ENCODE measurements around the gene DHRS1. TPM values are rescaled to one million over a fixed set of nuclear protein-coding genes. Genes with fewer than 3 reads are reported as not detected.

DHRS1 gene
- total RNA-seq, 2 experiments from 2014 or later = 31.7 to 35.0 TPM

DNA sequence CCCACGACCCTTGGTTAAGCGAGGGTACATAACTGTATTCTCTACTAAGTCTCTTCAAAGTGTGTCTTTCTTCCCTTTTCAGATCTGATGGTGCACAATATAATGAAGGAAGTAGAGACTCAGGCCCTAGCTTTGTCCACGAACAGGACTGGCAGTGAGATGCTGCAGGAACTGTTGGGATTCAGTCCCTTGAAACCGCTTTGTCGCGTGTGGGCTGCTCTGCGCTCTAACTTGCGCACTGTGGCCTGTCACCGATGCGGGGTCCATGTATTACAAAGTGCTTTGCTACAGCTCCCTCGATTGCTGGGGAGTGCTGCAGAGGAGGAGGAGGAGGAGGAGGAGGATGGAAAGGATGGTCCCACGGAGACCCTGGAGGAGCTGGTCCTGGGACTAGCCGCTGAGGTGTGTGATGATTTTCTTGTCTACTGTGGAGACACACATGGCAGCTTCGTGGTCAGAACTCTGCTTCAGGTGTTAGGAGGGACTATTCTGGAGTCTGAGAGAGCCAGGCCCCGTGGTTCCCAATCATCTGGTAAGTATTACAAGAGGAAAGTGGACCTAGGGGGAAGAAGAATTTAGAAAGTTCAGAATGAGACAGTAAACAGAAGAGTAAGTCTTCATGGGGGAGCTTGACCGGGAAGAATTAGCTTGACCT lies 873 bp upstream of the DHRS1 start:
- H3K4me3 Mint-ChIP-seq = peak overlapping the region; percentile 89
- CTCF ChIA-PET = interaction anchor here (0.8 to 8.7 kb wide), 11 partner anchors 10 to 136 kb away, joined by 3 to 111 read pairs (median 4); partner anchors contain the start of genes CIDEB, LTB4R, LTB4R2 and RABGGTA
- POLR2A ChIA-PET = interaction anchor here (1.3 to 1.6 kb wide), 2 partner anchors 10 to 59 kb away, joined by 4 to 5 read pairs; partner anchors contain the start of gene TINF2
- peak overlapping the region; percentile 93 for H3K27ac Mint-ChIP-seq
- H3K36me3 Mint-ChIP-seq (ENCODE audit: low read depth) = peaks cover 54% of the 10 kb centered on the region
- peaks cover 53% of the 10 kb centered on the region for H3K4me1 Mint-ChIP-seq
- no peaks in the 10 kb centered on the region for H3K27me3 Mint-ChIP-seq
- no peaks in the 10 kb centered on the region for H3K9me3 Mint-ChIP-seq
- no peak for DNase-seq

DNA sequence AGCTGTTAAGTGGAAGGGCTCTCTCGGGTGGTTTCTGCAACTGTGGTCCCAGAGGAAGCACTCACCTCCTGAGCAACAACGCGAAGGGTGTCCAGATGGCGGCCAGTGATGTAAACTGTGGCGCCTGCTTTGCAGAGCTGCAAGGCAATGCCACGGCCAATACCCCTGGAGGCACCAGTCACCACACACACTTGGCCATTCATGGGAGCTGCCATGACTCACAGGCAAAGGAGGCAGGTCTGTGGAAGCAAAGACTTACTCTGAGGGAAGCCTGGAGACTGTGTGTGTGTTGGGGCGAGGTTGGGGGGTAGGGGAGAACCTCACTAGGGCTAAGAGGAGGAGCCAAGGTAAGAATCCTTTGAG lies 707 bp downstream of the DHRS1 start:
- CTCF ChIA-PET = interaction anchor here (0.6 to 8.7 kb wide), 13 partner anchors 9 to 137 kb away, joined by 3 to 111 read pairs (median 5); partner anchors contain the start of genes CIDEB, KHNYN, LTB4R and LTB4R2
- POLR2A ChIA-PET = no interaction called here
- peaks cover 42% of the 10 kb centered on the region for H3K36me3 Mint-ChIP-seq (ENCODE audit: low read depth)
- H3K9me3 Mint-ChIP-seq = no peaks in the 10 kb centered on the region
- peak overlapping the region; percentile 93 for H3K27ac Mint-ChIP-seq
- peak overlapping the region; percentile 89 for H3K4me3 Mint-ChIP-seq
- no peak for DNase-seq
- H3K27me3 Mint-ChIP-seq = no peaks in the 10 kb centered on the region
- peaks cover 53% of the 10 kb centered on the region for H3K4me1 Mint-ChIP-seq

DNA sequence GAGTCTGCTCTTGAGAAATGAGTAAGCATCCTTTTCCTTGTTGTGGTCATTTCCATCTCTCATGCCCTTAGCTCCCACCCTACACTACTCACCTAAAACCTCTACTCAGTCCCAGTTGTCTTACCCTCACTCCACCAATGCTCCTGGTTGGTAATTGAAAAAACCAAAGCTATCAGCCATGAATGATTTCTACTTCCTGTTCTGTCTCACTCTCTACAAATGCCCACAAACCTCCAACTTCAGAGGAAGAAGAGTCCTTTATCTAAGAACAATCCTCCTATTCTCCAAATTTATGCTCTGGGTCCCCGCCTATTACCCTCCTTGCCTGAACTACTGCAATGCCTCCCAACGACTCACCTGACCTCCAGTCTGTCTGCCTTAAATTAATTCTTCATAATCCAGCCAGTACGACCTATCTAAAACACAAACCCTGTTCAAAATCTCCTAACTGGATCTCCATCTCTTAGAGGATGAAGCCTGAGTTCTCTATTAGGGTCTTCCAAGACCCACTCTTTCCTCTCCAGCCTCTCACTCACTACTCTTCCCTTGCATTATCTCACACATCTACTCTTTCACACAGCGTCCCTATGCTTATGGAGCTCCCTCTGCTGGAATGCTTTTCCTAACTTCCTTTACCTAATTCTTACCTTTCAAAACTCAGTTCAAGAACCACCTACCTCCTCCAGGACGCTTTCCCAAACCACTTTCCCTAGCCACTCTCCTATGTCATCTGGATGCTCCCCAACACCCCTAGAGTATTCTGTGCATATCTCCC lies 2.2 kb downstream of the DHRS1 start:
- H3K9me3 Mint-ChIP-seq = no peaks in the 10 kb centered on the region
- POLR2A ChIA-PET = interaction anchor here (0.6 to 1.9 kb wide), 2 partner anchors 55 to 88 kb away, joined by 5 to 10 read pairs; partner anchors contain the start of gene TINF2
- peaks cover 28% of the 10 kb centered on the region for H3K36me3 Mint-ChIP-seq (ENCODE audit: low read depth)
- CTCF ChIA-PET = interaction anchor here (0.6 to 8.7 kb wide), 27 partner anchors 7 to 139 kb away, joined by 3 to 111 read pairs (median 5); partner anchors contain the start of genes ADCY4, CIDEB, IPO4 and KHNYN
- DNase-seq = no peak
- H3K4me1 Mint-ChIP-seq = peaks cover 53% of the 10 kb centered on the region
- peak overlapping the region; percentile 24 for H3K4me3 Mint-ChIP-seq
- no peaks in the 10 kb centered on the region for H3K27me3 Mint-ChIP-seq
- H3K27ac Mint-ChIP-seq = peak overlapping the region; percentile 84

DNA sequence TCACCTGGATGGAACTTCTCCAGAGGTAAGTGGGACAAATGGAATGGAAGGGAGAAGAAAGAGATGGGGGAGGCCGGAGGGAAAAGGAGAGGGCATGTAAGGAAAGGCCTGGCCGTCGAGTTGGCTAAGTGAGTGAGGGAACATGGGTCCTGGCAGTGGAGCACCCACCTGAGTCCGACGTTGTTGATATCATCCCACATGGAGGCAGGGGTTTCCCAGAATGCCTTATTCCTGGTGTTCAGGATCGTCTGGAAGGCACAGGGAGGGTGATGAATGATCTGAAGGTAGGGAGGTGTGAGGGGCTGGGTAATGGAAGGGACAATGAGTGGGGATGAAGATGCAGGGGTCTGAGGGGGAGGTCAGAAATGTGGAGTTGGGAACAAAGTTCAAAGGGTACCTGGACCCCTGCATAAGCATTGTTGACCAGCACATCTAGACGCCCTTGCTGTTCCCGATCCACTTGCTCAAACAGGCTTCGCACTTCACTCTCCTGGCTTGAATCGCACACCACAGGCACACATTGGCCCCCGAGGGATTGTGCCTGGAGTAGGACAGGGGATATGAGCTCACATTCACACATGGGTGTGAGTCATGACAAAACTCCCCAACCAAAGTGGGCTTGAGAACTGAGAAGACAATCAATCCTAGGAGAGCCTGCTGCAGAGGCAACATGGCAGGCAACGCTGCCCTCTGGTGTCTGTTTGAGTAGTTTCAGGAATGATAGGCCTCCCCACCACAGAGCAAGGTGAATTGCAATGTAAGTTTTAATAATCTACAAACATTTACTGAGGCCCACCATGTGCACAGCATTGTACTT lies 3.0 kb downstream of the DHRS1 start:
- Mint-ChIP-seq H3K4me3 (no peak overlapping the region), H3K36me3 (ENCODE audit: low read depth) (peaks cover 23% of the 10 kb centered on the region), H3K9me3 (no peaks in the 10 kb centered on the region), H3K4me1 (peaks cover 45% of the 10 kb centered on the region), H3K27me3 (no peaks in the 10 kb centered on the region), H3K27ac (peak overlapping the region; percentile 84)
- ChIA-PET POLR2A (interaction anchor here (1.9 kb wide), 1 partner anchor 54 kb away, joined by 10 read pairs; the partner anchor contains the start of gene TINF2), CTCF (interaction anchor here (0.7 to 8.7 kb wide), 28 partner anchors 10 to 140 kb away, joined by 3 to 111 read pairs (median 6); partner anchors contain the start of genes ADCY4, CIDEB, IPO4 and KHNYN)
- DNase-seq = peak; percentile 80

DNA sequence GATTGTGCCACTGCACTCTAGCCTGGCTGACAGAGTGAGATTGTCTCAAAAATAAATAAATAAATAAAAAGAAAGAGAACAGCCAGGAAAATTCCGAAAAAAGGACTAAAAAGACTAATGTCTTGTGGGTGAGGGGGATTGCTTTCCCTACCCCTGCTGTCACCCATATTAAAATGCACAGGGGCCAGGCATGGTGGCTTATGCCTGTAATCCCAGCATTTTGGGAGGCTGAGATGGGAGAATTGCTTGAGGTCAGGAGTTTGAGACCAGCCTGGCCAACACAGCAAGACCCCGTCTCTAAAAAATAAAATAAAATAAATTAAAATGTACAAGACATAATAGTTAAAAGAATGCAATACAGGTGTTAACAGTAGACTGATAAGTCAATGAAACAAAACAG lies 6.1 kb downstream of the DHRS1 start:
- CTCF ChIA-PET = interaction anchor here (1.2 to 5.2 kb wide), 7 partner anchors 10 to 51 kb away, joined by 4 to 41 read pairs (median 24); partner anchors contain the start of genes CIDEB, LTB4R, LTB4R2 and RABGGTA
- H3K36me3 Mint-ChIP-seq (ENCODE audit: low read depth) = peaks cover 37% of the 10 kb centered on the region
- H3K27me3 Mint-ChIP-seq = no peaks in the 10 kb centered on the region
- no peak overlapping the region for H3K4me3 Mint-ChIP-seq
- H3K4me1 Mint-ChIP-seq = peaks cover 43% of the 10 kb centered on the region
- H3K27ac Mint-ChIP-seq = no peak overlapping the region
- POLR2A ChIA-PET = interaction anchor here (0.6 kb wide), 1 partner anchor 27 kb away, joined by 3 read pairs; no protein-coding TSS in a partner anchor
- DNase-seq = no peak
- no peaks in the 10 kb centered on the region for H3K9me3 Mint-ChIP-seq

DNA sequence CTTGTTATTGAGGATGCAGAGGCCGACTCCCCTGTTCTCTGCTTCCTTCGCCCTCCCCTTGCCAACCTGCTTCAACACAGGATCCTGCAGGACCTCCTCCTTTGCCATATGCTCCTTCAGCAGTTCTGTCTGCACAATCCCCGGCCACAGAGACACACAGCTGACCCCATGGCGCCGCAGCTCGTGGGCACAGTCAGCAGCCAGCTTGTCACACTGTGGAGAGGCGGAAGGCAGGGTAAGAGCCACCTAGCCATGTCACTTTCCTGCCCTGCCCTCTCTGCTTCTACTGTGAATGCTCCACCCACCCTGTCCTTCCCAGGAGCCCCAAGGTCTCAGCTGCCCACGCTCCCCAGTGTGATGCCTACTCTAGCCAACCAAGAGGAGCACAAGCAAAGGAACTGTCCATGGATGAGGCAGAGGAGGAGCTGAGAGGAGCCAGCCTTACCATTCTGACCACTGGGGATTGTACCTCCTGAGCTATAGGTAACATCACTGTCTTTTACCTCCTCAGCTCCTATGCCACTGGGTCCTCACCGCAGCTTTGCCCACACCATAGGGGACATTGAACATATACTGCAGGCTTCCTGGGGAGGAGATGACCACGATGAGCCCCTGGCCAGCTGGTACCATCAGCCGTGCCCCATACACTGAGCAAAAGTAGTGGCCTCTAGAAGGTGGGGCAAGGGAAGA lies 7.3 kb downstream of the DHRS1 start:
- Mint-ChIP-seq H3K9me3 (no peaks in the 10 kb centered on the region), H3K4me3 (no peak overlapping the region), H3K36me3 (ENCODE audit: low read depth) (peaks cover 38% of the 10 kb centered on the region), H3K27me3 (no peaks in the 10 kb centered on the region), H3K27ac (no peak overlapping the region), H3K4me1 (peaks cover 44% of the 10 kb centered on the region)
- no peak for DNase-seq
- POLR2A ChIA-PET = no interaction called here
- CTCF ChIA-PET = interaction anchor here (1.2 to 5.2 kb wide), 10 partner anchors 9 to 50 kb away, joined by 4 to 41 read pairs (median 6); partner anchors contain the start of genes CIDEB, LTB4R, LTB4R2 and RABGGTA

DNA sequence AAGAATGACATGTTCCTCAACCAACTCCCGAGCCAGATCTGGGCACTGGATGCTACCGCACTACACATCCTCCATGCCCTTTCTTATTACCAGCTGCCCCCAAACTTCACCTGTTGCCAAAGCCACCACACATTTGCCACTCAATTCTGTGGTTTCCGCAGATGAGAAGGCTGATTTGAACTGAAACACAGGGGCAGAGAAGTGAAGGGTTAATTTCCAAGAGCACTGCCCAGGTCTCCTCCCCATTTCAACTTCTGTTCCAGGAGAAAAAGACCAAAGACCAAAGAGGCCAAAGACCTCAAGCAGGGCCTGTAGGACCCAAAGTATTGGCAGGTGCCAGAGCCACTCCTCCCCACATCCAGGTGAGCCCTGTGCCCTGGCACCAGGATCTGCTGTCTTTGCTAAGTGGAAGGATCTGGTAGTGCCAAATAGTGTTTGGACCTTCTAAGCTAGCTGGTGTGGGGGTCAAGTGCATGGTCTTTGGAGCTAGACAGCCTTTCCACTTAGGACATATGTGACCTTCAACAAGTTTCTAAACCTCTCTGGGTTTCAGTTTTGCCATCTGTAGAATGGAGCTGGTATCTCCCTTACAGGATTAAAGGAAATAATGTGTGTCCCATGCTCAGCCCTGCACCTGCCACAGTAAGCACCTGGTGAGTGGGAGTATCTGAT lies 8.0 kb downstream of the DHRS1 start:
- ChIA-PET POLR2A (no interaction called here), CTCF (interaction anchor here (1.4 to 5.2 kb wide), 9 partner anchors 8 to 49 kb away, joined by 4 to 41 read pairs (median 7); partner anchors contain the start of genes CIDEB, LTB4R, LTB4R2 and RABGGTA)
- peaks cover 37% of the 10 kb centered on the region for H3K4me1 Mint-ChIP-seq
- DNase-seq = no peak
- peaks cover 36% of the 10 kb centered on the region for H3K36me3 Mint-ChIP-seq (ENCODE audit: low read depth)
- no peaks in the 10 kb centered on the region for H3K9me3 Mint-ChIP-seq
- no peaks in the 10 kb centered on the region for H3K27me3 Mint-ChIP-seq
- no peak overlapping the region for H3K27ac Mint-ChIP-seq
- no peak overlapping the region for H3K4me3 Mint-ChIP-seq

DNA sequence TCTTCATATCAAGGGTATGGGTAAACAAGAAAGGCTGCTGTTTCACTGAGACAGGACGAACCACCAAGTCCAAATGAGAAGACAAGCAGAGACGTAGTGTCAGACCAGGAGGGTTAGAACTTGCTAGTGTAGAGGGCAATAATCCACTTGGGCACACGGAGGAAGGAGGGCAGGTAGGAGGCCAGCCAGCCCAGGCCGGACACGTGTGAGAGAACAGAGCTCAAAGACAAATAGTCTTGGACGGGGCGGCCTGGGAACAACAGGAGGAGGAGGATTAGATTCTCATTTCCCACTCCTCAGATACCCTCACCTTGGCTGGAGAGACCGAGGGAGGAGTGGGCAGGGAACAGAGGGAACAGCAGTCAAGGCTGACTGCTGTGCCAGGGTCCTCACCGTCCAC lies 8.8 kb downstream of the DHRS1 start:
- peaks cover 27% of the 10 kb centered on the region for H3K36me3 Mint-ChIP-seq (ENCODE audit: low read depth)
- POLR2A ChIA-PET = interaction anchor here (0.9 kb wide), 1 partner anchor 16 kb away, joined by 3 read pairs; no protein-coding TSS in a partner anchor

DNA sequence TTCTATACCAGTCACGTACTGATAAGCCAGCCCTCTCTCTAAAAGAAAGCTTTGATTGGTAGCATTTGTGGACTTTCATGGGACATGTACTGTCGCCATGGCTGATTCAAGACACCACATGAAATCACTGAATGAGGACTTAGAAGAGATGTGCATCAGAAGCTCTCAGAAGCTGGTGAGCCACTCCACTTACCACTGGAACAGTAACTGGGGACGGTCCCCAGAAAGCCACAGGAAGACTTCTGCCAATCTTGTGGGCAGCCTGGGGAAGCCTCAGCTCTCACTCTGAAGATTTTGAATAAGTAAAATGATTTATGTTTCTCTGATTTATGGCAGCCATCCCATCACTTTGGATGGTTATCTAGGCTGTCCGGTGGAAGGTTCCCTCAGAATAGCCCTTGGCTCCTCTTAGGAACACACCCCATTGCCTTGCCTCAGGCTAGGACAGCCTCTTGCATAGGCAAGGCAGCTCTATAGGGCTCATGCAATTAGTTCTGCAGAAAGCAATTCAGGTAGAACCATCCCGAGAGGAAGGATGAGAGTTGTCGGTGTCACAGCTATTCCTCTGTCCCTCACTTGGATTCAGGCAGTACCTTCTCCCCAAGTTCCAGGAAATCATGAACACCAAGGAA lies 9.8 kb downstream of the DHRS1 start:
- no peaks in the 10 kb centered on the region for H3K9me3 Mint-ChIP-seq
- peaks cover 27% of the 10 kb centered on the region for H3K4me1 Mint-ChIP-seq
- CTCF ChIA-PET = interaction anchor here (0.9 to 5.2 kb wide), 14 partner anchors 9 to 199 kb away, joined by 3 to 41 read pairs (median 4); partner anchors contain the start of genes CIDEB, LTB4R, LTB4R2 and RABGGTA
- H3K36me3 Mint-ChIP-seq (ENCODE audit: low read depth) = peaks cover 25% of the 10 kb centered on the region
- H3K27ac Mint-ChIP-seq = no peak overlapping the region
- POLR2A ChIA-PET = interaction anchor here (0.7 to 1.2 kb wide), 3 partner anchors 15 to 44 kb away, joined by 3 read pairs; partner anchors contain the start of gene RABGGTA
- H3K4me3 Mint-ChIP-seq = no peak overlapping the region
- peak; percentile 50 for DNase-seq
- peaks cover 2% of the 10 kb centered on the region for H3K27me3 Mint-ChIP-seq

More for the DNA sequence above, 8.8 kb downstream of the DHRS1 start:
- peaks cover 2% of the 10 kb centered on the region for H3K27me3 Mint-ChIP-seq
- no peak for DNase-seq
- H3K9me3 Mint-ChIP-seq = no peaks in the 10 kb centered on the region
- CTCF ChIA-PET = interaction anchor here (0.9 to 5.2 kb wide), 11 partner anchors 8 to 200 kb away, joined by 3 to 41 read pairs (median 6); partner anchors contain the start of genes CIDEB, LTB4R, LTB4R2 and RABGGTA
- H3K27ac Mint-ChIP-seq = no peak overlapping the region
- H3K4me3 Mint-ChIP-seq = no peak overlapping the region
- peaks cover 28% of the 10 kb centered on the region for H3K4me1 Mint-ChIP-seq

DNA sequence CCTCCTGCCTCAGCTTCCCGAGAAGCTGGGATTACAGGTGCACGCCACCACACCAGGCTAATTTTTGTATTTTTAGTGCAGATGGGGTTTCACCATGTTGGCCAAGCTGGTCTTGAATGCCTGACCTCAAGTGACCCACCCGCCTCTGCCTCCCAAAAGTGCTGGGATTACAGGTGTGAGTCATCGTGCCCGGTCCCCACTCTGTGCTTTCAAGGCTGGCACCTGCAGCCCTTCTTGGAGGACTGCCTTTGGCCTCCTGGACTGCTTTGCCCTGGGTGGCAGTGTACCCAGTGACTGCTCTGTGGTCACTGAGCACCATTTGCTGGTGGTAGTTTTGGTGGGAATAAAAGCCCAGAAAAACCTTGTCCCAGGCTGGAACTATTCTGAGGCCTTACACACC lies 12.6 kb downstream of the DHRS1 start:
- ChIA-PET CTCF (interaction anchor here (1.0 to 2.9 kb wide), 3 partner anchors 10 to 49 kb away, joined by 3 to 11 read pairs (median 5); partner anchors contain the start of gene CIDEB), POLR2A (no interaction called here)
- H3K4me1 Mint-ChIP-seq = peaks cover 27% of the 10 kb centered on the region
- DNase-seq = no peak
- no peak overlapping the region for H3K4me3 Mint-ChIP-seq
- H3K27me3 Mint-ChIP-seq = peaks cover 2% of the 10 kb centered on the region
- peaks cover 20% of the 10 kb centered on the region for H3K36me3 Mint-ChIP-seq (ENCODE audit: low read depth)
- no peaks in the 10 kb centered on the region for H3K9me3 Mint-ChIP-seq
- no peak overlapping the region for H3K27ac Mint-ChIP-seq

Measured in activated CD4-positive, alpha-beta T cell treated with anti-CD3 and anti-CD28 coated beads, Interleukin-2, amount 10 ng/mL, durations not matched to agents 7 days and 5 days (primary cell).